CD14-positive monocyte (primary cell): ENCODE data around the gene ILF2. TPM values are rescaled to one million over a fixed set of nuclear protein-coding genes. Genes with fewer than 3 reads are reported as not detected.

Experiments
- DNase-seq, 3 donors: peaks; one replicate each; pipeline ENCODE4 v3.0.0-alpha.2; 2011 to 2022
- H2AFZ ChIP-seq: 2 replicates; pipeline ENCODE4 v1.6.0; 2012; ENCODE audit warnings: mild to moderate bottlenecking, low read depth, low read length, inconsistent platforms; ENCODE audit not compliant: insufficient read depth, poor library complexity, severe bottlenecking
- H3K27ac ChIP-seq, 2 donors: 1 replicate in 1 of 2; 2 replicates in 1 of 2; pipeline ENCODE4 v1.5.1; 2012 to 2013; ENCODE audit warnings: low read length in 2 of 2, control low read depth in 1 of 2, inconsistent platforms in 1 of 2, low read depth in 1 of 2, mild to moderate bottlenecking in 1 of 2
- H3K27me3 ChIP-seq, 2 donors: one replicate each; pipeline versions ENCODE4 v1.6.0 to v1.6.1; 2011 to 2013; ENCODE audit warnings: low read length in 2 of 2; ENCODE audit not compliant: control insufficient read depth in 2 of 2, insufficient read depth in 2 of 2
- H3K36me3 ChIP-seq, 2 donors: replicated peaks in 1 of 2; 1 replicate in 1 of 2; 2 replicates in 1 of 2; pipeline versions ENCODE4 v1.5.1 to v1.6.1; 2012 to 2013; ENCODE audit warnings: low read length in 2 of 2, control low read depth in 1 of 2, inconsistent platforms in 1 of 2, mild to moderate bottlenecking in 1 of 2; ENCODE audit not compliant: insufficient read depth in 2 of 2, control insufficient read depth in 1 of 2
- H3K4me1 ChIP-seq, 2 donors: 1 replicate in 1 of 2; 2 replicates in 1 of 2; pipeline versions ENCODE4 v1.5.1 to v1.6.1; 2012 to 2013; ENCODE audit warnings: low read length in 2 of 2, control low read depth in 1 of 2, inconsistent platforms in 1 of 2, mild to moderate bottlenecking in 1 of 2, moderate library complexity in 1 of 2; ENCODE audit not compliant: insufficient read depth in 2 of 2, control insufficient read depth in 1 of 2
- H3K4me2 ChIP-seq: replicated peaks from 2 replicates; pipeline ENCODE3; 2012; ENCODE audit warnings: low read length, moderate library complexity, mild to moderate bottlenecking; ENCODE audit not compliant: poor library complexity, severe bottlenecking; ENCODE audit errors: extremely low read depth
- H3K4me3 ChIP-seq, 3 experiments: fragments of 200-600 bp in 1 of 3; sonication (generic) in 1 of 3; replicated peaks in 1 of 3; 1 replicate in 2 of 3; 2 replicates in 1 of 3; pipeline ENCODE4 v1.5.1; 2011 to 2013; ENCODE audit warnings: low read length in 3 of 3, mild to moderate bottlenecking in 3 of 3, control low read depth in 2 of 3, low read depth in 2 of 3, inconsistent platforms in 1 of 3, moderate library complexity in 1 of 3
- H3K79me2 ChIP-seq: 2 replicates; pipeline ENCODE4 v1.6.0; 2012; ENCODE audit warnings: mild to moderate bottlenecking, control low read depth, inconsistent platforms, low read length, moderate library complexity; ENCODE audit not compliant: insufficient read depth
- H3K9ac ChIP-seq: 2 replicates; pipeline ENCODE4 v1.6.0; 2017; ENCODE audit warnings: low read length, mild to moderate bottlenecking; ENCODE audit not compliant: insufficient read depth, poor library complexity, severe bottlenecking
- H3K9me3 ChIP-seq, 2 donors: replicated peaks in 1 of 2; 1 replicate in 1 of 2; 2 replicates in 1 of 2; pipeline versions ENCODE4 v1.5.1 to v1.6.1; 2012 to 2013; ENCODE audit warnings: low read length in 2 of 2, control low read depth in 1 of 2; ENCODE audit not compliant: control insufficient read depth in 1 of 2, insufficient read depth in 1 of 2
- H4K20me1 ChIP-seq: 2 replicates; pipeline ENCODE4 v1.6.0; 2012; ENCODE audit warnings: mild to moderate bottlenecking, low read length, control low read depth, moderate library complexity; ENCODE audit not compliant: insufficient read depth
- H3K27ac Mint-ChIP-seq, 7 donors: one replicate each; pipeline ENCODE4 v1.8.0; 2020; ENCODE audit warnings: mild to moderate bottlenecking in 7 of 7, mixed read lengths in 7 of 7, moderate library complexity in 6 of 7, inconsistent platforms in 2 of 7
- H3K27me3 Mint-ChIP-seq, 3 donors: one replicate each; pipeline ENCODE4 v1.8.0; 2021 to 2022; ENCODE audit warnings: low read depth in 3 of 3, mild to moderate bottlenecking in 3 of 3, mixed read lengths in 3 of 3, moderate library complexity in 3 of 3, inconsistent platforms in 1 of 3
- H3K36me3 Mint-ChIP-seq, 2 donors: one replicate each; pipeline ENCODE4 v1.8.0; 2020; ENCODE audit warnings: mixed read lengths in 2 of 2, inconsistent platforms in 1 of 2, mild to moderate bottlenecking in 1 of 2
- H3K4me1 Mint-ChIP-seq: one replicate; pipeline ENCODE4 v1.8.0; 2020; ENCODE audit warnings: mild to moderate bottlenecking, mixed read lengths
- H3K4me3 Mint-ChIP-seq, 2 donors: one replicate each; pipeline ENCODE4 v1.8.0; 2020; ENCODE audit warnings: mild to moderate bottlenecking in 2 of 2, mixed read lengths in 2 of 2, moderate library complexity in 1 of 2
- H3K9me3 Mint-ChIP-seq, 7 donors: one replicate each; pipeline ENCODE4 v1.8.0; 2020 to 2022; ENCODE audit warnings: mixed read lengths in 7 of 7, mild to moderate bottlenecking in 6 of 7, moderate library complexity in 6 of 7, inconsistent platforms in 2 of 7
- CTCF ChIP-seq: fragments of 200-600 bp; IDR thresholded peaks from one replicate; pipeline ENCODE4 v1.8.0; 2022; ENCODE audit warnings: antibody characterized with exemption, mild to moderate bottlenecking
- WGBS: methylation state at CpG from one replicate; pipeline ENCODE4 v1.1.5; 2013; ENCODE audit warnings: missing lambda C conversion rate; ENCODE audit not compliant: insufficient coverage; 5-methylcytosine and 5-hydroxymethylcytosine counted together
- intact Hi-C, 2 donors: fragments of 100-400 bp; cut with micrococcal nuclease; formaldehyde crosslinking; loops; one replicate each; pipeline versions ENCODE4 v1.15.0 to v1.15.1; 2023
- polyA plus RNA-seq, 3 donors: library from polyadenylated mRNA; depleted of rRNA in 1 of 3; unstranded in 2 of 3; stranded (reverse) in 1 of 3; fragments of 300-500 nt in 2 of 3; fragments of >200 nt in 1 of 3; fragmentation: Illumina TruSeq in 2 of 3; gene quantifications; 1 replicate in 2 of 3; 2 replicates in 1 of 3; pipeline ENCODE4 v1.2.3, GENCODE V29; 2012 to 2021

The ILF2 gene
- polyA plus RNA-seq, 3 donors: 103 to 118 (median 115) TPM

- H3K9me3 Mint-ChIP-seq: no peaks in the 10 kb centered on the region
- H3K27me3 Mint-ChIP-seq: no peaks in the 10 kb centered on the region
- no peak for DNase-seq
- Histone ChIP-seq H3K9me3 (no peaks in the 10 kb centered on the region), H2AFZ (no peak overlapping the region), H3K9ac (no peak overlapping the region), H3K4me2 (no peak overlapping the region), H3K4me3 (no peak overlapping the region), H3K79me2 (peaks cover 29% of the 10 kb centered on the region), H3K36me3 (peaks cover 66 to 75% of the 10 kb centered on the region in 2 donors), H3K4me1 (peaks cover 17 to 23% of the 10 kb centered on the region in 2 donors), H3K27me3 (no peaks in the 10 kb centered on the region), H3K27ac (no peak overlapping the region), H4K20me1 (peaks cover 11% of the 10 kb centered on the region)
- no peak overlapping the region for H3K4me3 Mint-ChIP-seq
- peak overlapping the region in 3 of 7 donors; percentile 37 to 65 (median 60) for H3K27ac Mint-ChIP-seq
- intact Hi-C loops: no loop called here
- TF ChIP-seq CTCF: no peak
- peaks cover 61 to 73% of the 10 kb centered on the region in 2 donors for H3K36me3 Mint-ChIP-seq
- H3K4me1 Mint-ChIP-seq: peaks cover 15% of the 10 kb centered on the region
- WGBS: no CpG with 5 or more reads among the region's 2 CpGs
Observed at GRCh38 chr1:153662269-153662668, 8.5 kb downstream of the ILF2 start.

DNA sequence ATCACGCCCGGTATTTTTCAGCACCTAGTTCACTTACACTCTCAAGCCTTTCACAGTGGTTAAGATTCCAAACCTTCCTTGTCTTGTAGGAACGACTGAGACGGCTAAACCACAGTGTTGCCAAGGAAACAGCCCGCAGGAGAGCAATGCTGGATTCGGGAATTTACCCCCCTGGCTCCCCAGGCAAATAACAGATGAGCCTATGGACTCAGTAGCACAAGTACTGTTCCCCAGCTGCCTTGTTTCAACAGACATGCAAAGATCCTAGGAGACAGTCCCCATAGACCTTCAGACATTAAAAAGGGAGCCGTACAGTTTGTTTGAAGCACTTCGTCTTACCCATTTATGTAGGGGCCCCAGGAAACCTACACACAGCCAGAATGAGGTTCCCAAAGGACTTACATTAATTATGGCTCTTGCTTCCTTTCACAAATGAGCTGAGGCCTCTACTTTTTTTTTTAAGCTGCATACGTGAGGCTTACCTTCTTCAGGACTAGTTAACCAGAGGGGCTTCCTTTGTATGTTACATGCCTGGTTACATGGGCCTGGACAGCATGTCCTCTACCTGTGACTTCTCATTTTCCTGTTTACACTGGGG, 9.6 kb downstream of the ILF2 start:
- Histone ChIP-seq H3K79me2 (peaks cover 26% of the 10 kb centered on the region), H3K27ac (no peak overlapping the region), H3K36me3 (peaks cover 58 to 64% of the 10 kb centered on the region in 2 donors), H3K4me3 (no peak overlapping the region), H4K20me1 (peaks cover 11% of the 10 kb centered on the region), H3K4me1 (peaks cover 17 to 23% of the 10 kb centered on the region in 2 donors), H2AFZ (no peak overlapping the region), H3K9me3 (no peaks in the 10 kb centered on the region), H3K9ac (no peak overlapping the region), H3K27me3 (no peaks in the 10 kb centered on the region), H3K4me2 (no peak overlapping the region)
- Mint-ChIP-seq H3K27ac (peak overlapping the region in 6 of 7 donors; percentile 13 to 58 (median 46)), H3K9me3 (no peaks in the 10 kb centered on the region), H3K36me3 (peaks cover 51 to 62% of the 10 kb centered on the region in 2 donors), H3K4me1 (peaks cover 15% of the 10 kb centered on the region), H3K4me3 (no peak overlapping the region), H3K27me3 (no peaks in the 10 kb centered on the region)
- 82% methylated on average over 7 of the region's 9 CpGs for WGBS
- no peak for DNase-seq
- intact Hi-C loops: no loop called here
- no peak for TF ChIP-seq CTCF
